Measurements from ENCODE around the gene TBC1D7. TPM values are rescaled to one million over a fixed set of nuclear protein-coding genes. Genes with fewer than 3 reads are reported as not detected.

Gene TBC1D7
- total RNA-seq, 1 donor from 2014 or later, result 29.3 TPM

GRCh38 chr6:13302751-13303667 is 25.3 kb downstream of the TBC1D7 start:
- H3K27me3 ChIP-seq (ENCODE audit: control insufficient read depth, insufficient read depth, low read length), result no peaks in the 10 kb centered on the region
- no peak overlapping the region for H3K4me3 ChIP-seq (ENCODE audit: low read depth, low read length)
- no peak for TF ChIP-seq CTCF (IDR thresholded peaks at IDR 0.05; ENCODE audit: insufficient read depth, low read length, poor library complexity, severe bottlenecking)
- DNase-seq (ENCODE audit: low read depth), result peak; percentile 86
- peaks cover 5% of the 10 kb centered on the region for H3K36me3 ChIP-seq (ENCODE audit: control insufficient read depth, insufficient read depth, low read length)

GRCh38 chr6:13302291-13302690 is 26.0 kb downstream of the TBC1D7 start:
- DNase-seq (ENCODE audit: low read depth), result no peak
- TF ChIP-seq CTCF (IDR thresholded peaks at IDR 0.05; ENCODE audit: insufficient read depth, low read length, poor library complexity, severe bottlenecking), result no peak
- Histone ChIP-seq H3K27me3 (ENCODE audit: control insufficient read depth, insufficient read depth, low read length) (no peaks in the 10 kb centered on the region), H3K36me3 (ENCODE audit: control insufficient read depth, insufficient read depth, low read length) (peaks cover 5% of the 10 kb centered on the region), H3K4me3 (ENCODE audit: low read depth, low read length) (no peak overlapping the region)

- TF ChIP-seq CTCF (IDR thresholded peaks at IDR 0.05; ENCODE audit: insufficient read depth, low read length, poor library complexity, severe bottlenecking), result no peak
- Histone ChIP-seq H3K27me3 (ENCODE audit: control insufficient read depth, insufficient read depth, low read length) (no peaks in the 10 kb centered on the region), H3K36me3 (ENCODE audit: control insufficient read depth, insufficient read depth, low read length) (peaks cover 5% of the 10 kb centered on the region), H3K4me3 (ENCODE audit: low read depth, low read length) (no peak overlapping the region)
- no peak for DNase-seq (ENCODE audit: low read depth)
Observed at GRCh38 chr6:13300643-13301590, 27.4 kb downstream of the TBC1D7 start.

- Histone ChIP-seq H3K4me3 (ENCODE audit: low read depth, low read length) (no peak overlapping the region), H3K36me3 (ENCODE audit: control insufficient read depth, insufficient read depth, low read length) (peaks cover 5% of the 10 kb centered on the region), H3K27me3 (ENCODE audit: control insufficient read depth, insufficient read depth, low read length) (no peaks in the 10 kb centered on the region)
- no peak for DNase-seq (ENCODE audit: low read depth)
- TF ChIP-seq CTCF (IDR thresholded peaks at IDR 0.05; ENCODE audit: insufficient read depth, low read length, poor library complexity, severe bottlenecking), result no peak
Observed at GRCh38 chr6:13299918-13300317, 28.4 kb downstream of the TBC1D7 start.

- TF ChIP-seq CTCF (IDR thresholded peaks at IDR 0.05; ENCODE audit: insufficient read depth, low read length, poor library complexity, severe bottlenecking), result no peak
- Histone ChIP-seq H3K4me3 (ENCODE audit: low read depth, low read length) (no peak overlapping the region), H3K27me3 (ENCODE audit: control insufficient read depth, insufficient read depth, low read length) (no peaks in the 10 kb centered on the region), H3K36me3 (ENCODE audit: control insufficient read depth, insufficient read depth, low read length) (peaks cover 5% of the 10 kb centered on the region)
- DNase-seq (ENCODE audit: low read depth), result no peak
Observed at GRCh38 chr6:13299403-13299821, 28.9 kb downstream of the TBC1D7 start.
